ENCODE measurements around the gene RNF207.

The RNF207 gene

DNA sequence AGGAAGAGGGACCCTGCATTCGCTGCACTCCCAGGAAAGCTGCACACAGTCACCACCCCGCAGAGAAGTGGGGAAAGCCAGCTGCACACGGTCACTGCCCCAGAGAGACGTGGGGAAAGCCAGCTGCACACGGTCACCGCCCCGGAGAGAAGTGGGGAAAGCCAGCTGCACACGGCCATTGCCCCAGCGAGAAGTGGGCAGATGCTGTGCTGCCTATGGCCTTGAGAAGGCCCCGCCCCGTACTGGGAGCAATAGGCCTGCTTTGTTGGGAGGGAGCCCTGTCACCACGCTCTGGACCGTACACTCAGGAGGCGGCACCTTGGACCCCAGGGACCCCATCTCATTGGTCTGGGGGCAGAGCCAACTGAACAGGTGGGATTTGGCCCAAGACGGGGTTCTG lies 59.2 kb downstream of the RNF207 start:
- no peak for TF ChIP-seq CTCF (IDR thresholded peaks at IDR 0.05; ENCODE audit: insufficient read depth, low read depth, low read length, missing control alignments)
- no peak overlapping the region for H3K4me3 ChIP-seq (ENCODE audit: low read length)
- DNase-seq (ENCODE audit: low read depth), result no peak

GRCh38 chr1:6266641-6267040 lies 60.7 kb downstream of the RNF207 start:
- no peak overlapping the region for H3K4me3 ChIP-seq (ENCODE audit: low read length)
- no peak for TF ChIP-seq CTCF (IDR thresholded peaks at IDR 0.05; ENCODE audit: insufficient read depth, low read depth, low read length, missing control alignments)
- DNase-seq (ENCODE audit: low read depth), result no peak

DNA sequence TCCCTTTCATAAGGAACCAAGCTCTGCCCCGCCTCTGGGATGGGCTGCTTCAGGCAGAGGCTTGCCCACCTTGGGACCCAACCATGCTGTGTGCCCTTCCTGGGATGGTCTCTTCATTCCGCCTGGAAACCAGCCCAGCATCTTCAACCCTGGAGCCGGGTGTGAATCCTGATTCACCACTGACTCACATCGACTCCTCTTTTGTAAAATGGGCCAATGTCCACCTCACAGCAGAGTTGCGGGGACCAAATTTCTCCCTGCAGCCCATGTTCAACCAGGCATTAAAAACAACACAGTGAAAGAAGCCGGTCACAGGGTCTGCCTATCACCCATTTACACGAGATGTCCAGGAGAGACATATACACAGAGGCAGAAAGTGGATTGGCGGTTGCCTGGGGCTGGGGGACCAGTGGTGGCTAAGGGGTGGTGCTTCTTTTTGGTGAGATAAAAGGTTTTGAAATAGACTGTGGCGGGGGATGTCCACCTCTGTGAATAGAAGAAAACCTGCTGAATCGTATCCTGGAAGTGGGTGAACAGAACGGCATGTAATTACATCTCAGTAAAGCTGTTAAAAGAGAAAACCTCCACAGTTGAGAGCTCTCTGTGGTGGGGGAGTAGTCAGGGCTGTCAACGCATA lies 61.9 kb downstream of the RNF207 start:
- DNase-seq (ENCODE audit: low read depth), result peak; percentile 81
- TF ChIP-seq CTCF (IDR thresholded peaks at IDR 0.05; ENCODE audit: insufficient read depth, low read depth, low read length, missing control alignments), result no peak
- no peak overlapping the region for H3K4me3 ChIP-seq (ENCODE audit: low read length)

- no peak overlapping the region for H3K4me3 ChIP-seq (ENCODE audit: low read length)
- no peak for DNase-seq (ENCODE audit: low read depth)
- TF ChIP-seq CTCF (IDR thresholded peaks at IDR 0.05; ENCODE audit: insufficient read depth, low read depth, low read length, missing control alignments), result no peak
Observed at GRCh38 chr1:6268415-6268814, 62.5 kb downstream of the RNF207 start.

- no peak overlapping the region for H3K4me3 ChIP-seq (ENCODE audit: low read length)
- no peak for DNase-seq (ENCODE audit: low read depth)
- TF ChIP-seq CTCF (IDR thresholded peaks at IDR 0.05; ENCODE audit: insufficient read depth, low read depth, low read length, missing control alignments), result no peak
Observed at GRCh38 chr1:6269296-6269695, 63.4 kb downstream of the RNF207 start.

GRCh38 chr1:6269720-6270400 lies 63.9 kb downstream of the RNF207 start:
- no peak for DNase-seq (ENCODE audit: low read depth)
- TF ChIP-seq CTCF (IDR thresholded peaks at IDR 0.05; ENCODE audit: insufficient read depth, low read depth, low read length, missing control alignments), result no peak
- no peak overlapping the region for H3K4me3 ChIP-seq (ENCODE audit: low read length)

DNA sequence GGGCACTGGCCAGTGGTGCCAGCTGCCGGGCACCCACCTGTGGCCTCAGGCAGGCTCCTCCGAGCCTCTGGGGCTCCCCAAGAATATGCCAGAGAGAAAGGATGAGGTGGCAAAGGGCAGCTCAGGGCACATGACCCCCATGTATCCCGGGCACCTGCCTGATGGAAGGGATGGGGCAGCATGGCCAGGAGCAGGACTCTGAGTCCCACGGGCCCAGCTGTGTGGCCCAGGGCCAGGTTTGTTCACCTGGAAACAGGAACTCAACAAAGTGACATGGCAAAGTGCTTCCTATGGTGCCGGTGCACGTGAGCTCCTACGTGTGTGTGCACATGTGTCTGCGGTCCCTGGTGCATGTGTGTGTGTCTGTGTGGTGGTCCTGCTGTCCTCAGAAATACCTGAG lies 64.5 kb downstream of the RNF207 start:
- no peak for DNase-seq (ENCODE audit: low read depth)
- TF ChIP-seq CTCF (IDR thresholded peaks at IDR 0.05; ENCODE audit: insufficient read depth, low read depth, low read length, missing control alignments), result no peak
- no peak overlapping the region for H3K4me3 ChIP-seq (ENCODE audit: low read length)
